ENCODE measurements around the gene TMEM86A. TPM values are rescaled to one million over a fixed set of nuclear protein-coding genes. Genes with fewer than 3 reads are reported as not detected.
A peak's percentile ranks its signal among the peaks of the same experiment; 100 is the strongest.

The TMEM86A gene
- total and polyA plus RNA-seq, 2 of the 13 experiments (the other 11 are each of a cell fraction or from before 2014, with no cell fraction given), result 0.03 to 0.07 TPM

DNA sequence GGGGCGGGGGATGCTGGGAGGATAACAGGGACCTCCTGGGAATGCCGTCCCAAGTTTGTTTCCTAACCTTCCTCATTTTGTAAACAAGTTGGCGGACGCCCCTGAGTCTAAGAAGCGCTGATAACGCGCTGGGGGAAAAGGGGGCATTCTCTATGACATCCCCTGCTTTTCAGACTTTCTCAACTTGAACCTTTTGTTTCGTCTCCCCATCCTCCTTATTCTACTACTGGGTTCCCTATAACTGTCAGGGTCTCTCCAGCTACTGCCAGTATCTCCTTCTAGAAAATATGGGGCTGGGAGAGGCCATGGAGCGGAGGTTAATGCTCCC lies 654 bp downstream of the TMEM86A start:
- intact Hi-C loops (cut with micrococcal nuclease; ENCODE audit: unreplicated experiment), result no loop called here
- no peak for FAIRE-seq
- no peaks in the 10 kb centered on the region for H3K36me3 ChIP-seq (replicated peaks in 1 of 2; ENCODE audit: control insufficient read depth in 1 of 2, insufficient read depth in 2 of 2, low read length in 2 of 2)
- H3K27me3 ChIP-seq (ENCODE audit: control insufficient read depth in 1 of 2, insufficient read depth in 2 of 2, low read length in 2 of 2), result peaks cover 2 to 40% of the 10 kb centered on the region in 2 experiments; a peak in 2 of 5 replicates
- BruUV-seq (replicated peaks), result no TSS peak
- ChIA-PET POLR2A (no interaction called here), CTCF (ENCODE audit: low intra/inter-chr PET ratio, low total read pairs) (no interaction called here)
- in situ Hi-C loops (cut with HindIII; ENCODE audit: extremely low pct_ligation_motif_present, low pct_unique_long_range_greater_than_20kb), result no loop called here
- peak overlapping the region; percentile 76 for H3K4me2 ChIP-seq (ENCODE audit: low read depth, low read length)
- no peak overlapping the region for H2AFZ ChIP-seq (ENCODE audit: low read length)
- no peak for ATAC-seq
- TF ChIP-seq NRL (CRISPR knock-in tag; IDR thresholded peaks at IDR 0.05; ENCODE audit: borderline replicate concordance) (no peak), ZNF570 (CRISPR knock-in tag; IDR thresholded peaks at IDR 0.05; ENCODE audit: borderline replicate concordance) (no peak)
- TF ChIP-seq, protein P1, sequence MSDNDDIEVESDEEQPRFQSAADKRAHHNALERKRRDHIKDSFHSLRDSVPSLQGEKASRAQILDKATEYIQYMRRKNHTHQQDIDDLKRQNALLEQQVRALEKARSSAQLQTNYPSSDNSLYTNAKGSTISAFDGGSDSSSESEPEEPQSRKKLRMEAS (IDR thresholded peaks at IDR 0.05), result 0 out of 2 replicates have a peak, but pooled peaks have one; percentile 4
- H3K4me3 ChIP-seq (replicated peaks in 1 of 3; ENCODE audit: insufficient read depth in 1 of 3, low read depth in 2 of 3, low read length in 3 of 3), result peak overlapping the region; percentile 50 to 72 (median 65); a peak in 4 of 6 replicates
- no peaks in the 10 kb centered on the region for H4K20me1 ChIP-seq (ENCODE audit: insufficient read depth, low read length)
- no peak for DNase-seq (ENCODE audit: low spot score)
- H3K27ac ChIP-seq (ENCODE audit: extremely low read length, insufficient read depth, low read length), result no peak overlapping the region
- H3K9me3 ChIP-seq (ENCODE audit: low read length), result no peaks in the 10 kb centered on the region
- H3K79me2 ChIP-seq (ENCODE audit: insufficient read depth, low read length), result no peaks in the 10 kb centered on the region
- WGBS (ENCODE audit: low lambda C conversion rate), result 14% methylated on average over 7 of the region's 9 CpGs
- peaks cover 16% of the 10 kb centered on the region for H3K4me1 ChIP-seq (ENCODE audit: insufficient read depth, low read length)
- H3K9ac ChIP-seq (ENCODE audit: insufficient read depth, low read depth, low read length), result 0 out of 2 replicates have a peak overlapping the region, but pooled peaks have one; percentile 8

DNA sequence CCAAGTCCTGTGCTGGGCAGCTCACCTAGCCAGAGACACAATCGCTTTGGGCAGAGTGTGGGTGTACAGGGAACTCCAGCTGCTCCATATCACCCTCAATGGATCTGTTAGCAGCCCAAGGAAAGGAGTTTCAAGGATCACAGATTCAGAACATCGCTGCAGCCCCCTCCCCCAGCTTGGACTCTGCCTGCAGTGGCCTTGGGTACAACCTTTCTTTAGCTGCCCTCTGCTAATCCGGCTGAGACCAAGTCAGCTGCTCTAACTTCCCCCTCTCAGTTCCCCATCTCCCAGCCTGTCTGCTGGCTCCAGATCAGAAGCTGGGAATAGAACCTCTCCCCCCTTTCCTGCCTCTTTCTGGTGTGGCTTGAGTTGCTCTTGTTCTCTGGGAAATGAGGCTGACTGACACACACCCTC lies 1.3 kb downstream of the TMEM86A start:
- Histone ChIP-seq H3K27me3 (ENCODE audit: control insufficient read depth in 1 of 2, insufficient read depth in 2 of 2, low read length in 2 of 2) (peaks cover 2 to 45% of the 10 kb centered on the region in 2 experiments; a peak in 3 of 5 replicates), H3K9ac (ENCODE audit: insufficient read depth, low read depth, low read length) (no peak overlapping the region), H3K9me3 (ENCODE audit: low read length) (no peaks in the 10 kb centered on the region), H3K36me3 (replicated peaks in 1 of 2; ENCODE audit: control insufficient read depth in 1 of 2, insufficient read depth in 2 of 2, low read length in 2 of 2) (no peaks in the 10 kb centered on the region), H3K79me2 (ENCODE audit: insufficient read depth, low read length) (no peaks in the 10 kb centered on the region), H2AFZ (ENCODE audit: low read length) (no peak overlapping the region), H3K4me3 (replicated peaks in 1 of 3; ENCODE audit: insufficient read depth in 1 of 3, low read depth in 2 of 3, low read length in 3 of 3) (no peak overlapping the region), H3K4me2 (ENCODE audit: low read depth, low read length) (no peak overlapping the region), H3K27ac (ENCODE audit: extremely low read length, insufficient read depth, low read length) (no peak overlapping the region), H3K4me1 (ENCODE audit: insufficient read depth, low read length) (peaks cover 16% of the 10 kb centered on the region), H4K20me1 (ENCODE audit: insufficient read depth, low read length) (no peaks in the 10 kb centered on the region)
- FAIRE-seq, result no peak
- DNase-seq (ENCODE audit: low spot score), result no peak
- no TSS peak for BruUV-seq (replicated peaks)
- TF ChIP-seq ZNF143 (CRISPR knock-in tag; IDR thresholded peaks at IDR 0.05) (no peak), MED13 (CRISPR knock-in tag; IDR thresholded peaks at IDR 0.05) (no peak)
- TF ChIP-seq, protein P2, sequence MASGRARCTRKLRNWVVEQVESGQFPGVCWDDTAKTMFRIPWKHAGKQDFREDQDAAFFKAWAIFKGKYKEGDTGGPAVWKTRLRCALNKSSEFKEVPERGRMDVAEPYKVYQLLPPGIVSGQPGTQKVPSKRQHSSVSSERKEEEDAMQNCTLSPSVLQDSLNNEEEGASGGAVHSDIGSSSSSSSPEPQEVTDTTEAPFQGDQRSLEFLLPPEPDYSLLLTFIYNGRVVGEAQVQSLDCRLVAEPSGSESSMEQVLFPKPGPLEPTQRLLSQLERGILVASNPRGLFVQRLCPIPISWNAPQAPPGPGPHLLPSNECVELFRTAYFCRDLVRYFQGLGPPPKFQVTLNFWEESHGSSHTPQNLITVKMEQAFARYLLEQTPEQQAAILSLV (CRISPR knock-in tag; IDR thresholded peaks at IDR 0.05; ENCODE audit: borderline replicate concordance), result no peak
- POLR2A ChIA-PET, result no interaction called here
- ATAC-seq, result peak; percentile 23
- in situ Hi-C loops (cut with HindIII; ENCODE audit: extremely low pct_ligation_motif_present, low pct_unique_long_range_greater_than_20kb) (no loop called here), intact Hi-C loops (cut with micrococcal nuclease; ENCODE audit: unreplicated experiment) (no loop called here)
- WGBS (ENCODE audit: low lambda C conversion rate), result 0% methylated on average over 1 of the region's 3 CpGs
- CTCF ChIA-PET (ENCODE audit: low intra/inter-chr PET ratio, low total read pairs), result no interaction called here
